DND-41 (cell line): ENCODE data around the gene ALKBH7.

Experiments used
- ATAC-seq: fragments of 200-7000 bp; cut with Tn5 transposase; 3 replicates; pipeline ENCODE4 v1.9.1; 2021; ENCODE audit warnings: low read depth; ENCODE audit not compliant: insufficient read depth
- DNase-seq: peaks from one replicate; pipeline ENCODE4 v3.0.0-alpha.2; 2020
- H2AFZ ChIP-seq: 2 replicates; pipeline ENCODE4 v1.6.0; 2012; ENCODE audit warnings: low read depth, low read length
- H3K27ac ChIP-seq: 2 replicates; pipeline ENCODE4 v1.5.1; 2012; ENCODE audit warnings: low read length, inconsistent platforms
- H3K27me3 ChIP-seq: fragments of 200-600 bp; sonication (generic); 2 replicates; pipeline ENCODE4 v1.6.0; 2012; ENCODE audit warnings: low read length, mild to moderate bottlenecking, inconsistent platforms; ENCODE audit not compliant: insufficient read depth, poor library complexity
- H3K36me3 ChIP-seq: 2 replicates; pipeline ENCODE4 v1.5.1; 2012; ENCODE audit warnings: low read length, inconsistent platforms; ENCODE audit not compliant: insufficient read depth
- H3K4me1 ChIP-seq: 2 replicates; pipeline ENCODE4 v1.5.1; 2012; ENCODE audit warnings: mild to moderate bottlenecking, low read length; ENCODE audit not compliant: insufficient read depth
- H3K4me2 ChIP-seq: 2 replicates; pipeline ENCODE4 v1.6.0; 2012; ENCODE audit warnings: mild to moderate bottlenecking, moderate library complexity, low read length, inconsistent platforms; ENCODE audit not compliant: insufficient read depth
- H3K4me3 ChIP-seq, 2 experiments: fragments of 200-600 bp in 1 of 2; shearing (Covaris generic) in 1 of 2; 2 replicates each; pipeline ENCODE4 v1.5.1; 2012 to 2016; ENCODE audit warnings: inconsistent platforms in 2 of 2, low read length in 2 of 2, mild to moderate bottlenecking in 2 of 2, low read depth in 1 of 2, moderate library complexity in 1 of 2
- H3K79me2 ChIP-seq: 2 replicates; pipeline ENCODE4 v1.6.0; 2012; ENCODE audit warnings: low read length, inconsistent platforms; ENCODE audit not compliant: insufficient read depth
- H3K9ac ChIP-seq: 2 replicates; pipeline ENCODE4 v1.6.0; 2012; ENCODE audit warnings: low read depth, mild to moderate bottlenecking, inconsistent platforms, low read length, moderate library complexity
- H3K9me3 ChIP-seq: 2 replicates; pipeline ENCODE4 v1.5.1; 2012; ENCODE audit warnings: low read length, moderate library complexity, mild to moderate bottlenecking, inconsistent platforms; ENCODE audit not compliant: insufficient read depth, severe bottlenecking
- H4K20me1 ChIP-seq: 2 replicates; pipeline ENCODE4 v1.6.0; 2012; ENCODE audit warnings: low read length; ENCODE audit not compliant: insufficient read depth
- CTCF ChIP-seq: IDR thresholded peaks from 2 replicates; pipeline ENCODE4 v1.5.1; 2012; ENCODE audit warnings: borderline replicate concordance, low read length, moderate library complexity, mild to moderate bottlenecking; ENCODE audit not compliant: poor library complexity, severe bottlenecking; ENCODE audit errors: extremely low read depth
- EZH2 ChIP-seq: IDR thresholded peaks from 3 replicates; pipeline ENCODE4 v1.6.1; 2012; ENCODE audit warnings: borderline replicate concordance, low read depth, mild to moderate bottlenecking, moderate library complexity, low read length, inconsistent platforms; ENCODE audit not compliant: severe bottlenecking

Gene ALKBH7

GRCh38 chr19:6402837-6403608 is 30.4 kb downstream of the ALKBH7 start:
- no peaks in the 10 kb centered on the region for H3K9me3 ChIP-seq
- DNase-seq: no peak
- ATAC-seq: no peak
- no peaks in the 10 kb centered on the region for H4K20me1 ChIP-seq
- no peak overlapping the region for H3K4me2 ChIP-seq
- H3K4me3 ChIP-seq: no peak overlapping the region
- no peak overlapping the region for H3K27ac ChIP-seq
- no peaks in the 10 kb centered on the region for H3K36me3 ChIP-seq
- H2AFZ ChIP-seq: no peak overlapping the region
- H3K9ac ChIP-seq: no peak overlapping the region
- TF ChIP-seq EZH2: no peak
- TF ChIP-seq CTCF: no peak
- no peaks in the 10 kb centered on the region for H3K27me3 ChIP-seq
- no peaks in the 10 kb centered on the region for H3K79me2 ChIP-seq
- no peaks in the 10 kb centered on the region for H3K4me1 ChIP-seq

GRCh38 chr19:6406401-6406800 is 33.8 kb downstream of the ALKBH7 start:
- Histone ChIP-seq H3K9ac (no peak overlapping the region), H4K20me1 (no peaks in the 10 kb centered on the region), H3K4me2 (no peak overlapping the region), H2AFZ (no peak overlapping the region), H3K4me3 (no peak overlapping the region), H3K9me3 (no peaks in the 10 kb centered on the region), H3K27ac (no peak overlapping the region), H3K27me3 (no peaks in the 10 kb centered on the region), H3K4me1 (no peaks in the 10 kb centered on the region), H3K79me2 (no peaks in the 10 kb centered on the region), H3K36me3 (no peaks in the 10 kb centered on the region)
- TF ChIP-seq CTCF (no peak), EZH2 (no peak)
- DNase-seq: no peak
- no peak for ATAC-seq

- Histone ChIP-seq H3K4me3 (no peak overlapping the region), H3K9ac (no peak overlapping the region)
- TF ChIP-seq CTCF (no peak), EZH2 (no peak)
Measured at GRCh38 chr19:6409346-6409745, 36.8 kb downstream of the ALKBH7 start.

More at GRCh38 chr19:6409346-6409745, 36.8 kb downstream of the ALKBH7 start:
- H4K20me1 ChIP-seq: peaks cover 18% of the 10 kb centered on the region
- H3K9me3 ChIP-seq: no peaks in the 10 kb centered on the region
- H3K27me3 ChIP-seq: no peaks in the 10 kb centered on the region
- no peak overlapping the region for H2AFZ ChIP-seq
- H3K27ac ChIP-seq: no peak overlapping the region
- no peaks in the 10 kb centered on the region for H3K79me2 ChIP-seq
- no peaks in the 10 kb centered on the region for H3K4me1 ChIP-seq
- no peak overlapping the region for H3K4me2 ChIP-seq
- DNase-seq: no peak
- H3K36me3 ChIP-seq: peaks cover 10% of the 10 kb centered on the region
- no peak for ATAC-seq
